ENCODE results near the gene PDE3B.
"Not testable (repeated sequence)": the region's sequence is repeated elsewhere in the genome, so short reads cannot be mapped to it uniquely, and the experiment has no call there.

- not testable (repeated sequence) for TF ChIP-seq CTCF (IDR thresholded peaks at IDR 0.05; ENCODE audit: insufficient read depth, low read length); POLR2AphosphoS5 (IDR thresholded peaks at IDR 0.05; ENCODE audit: low read depth)
These were observed 152.4 kb downstream of the PDE3B start for GRCh38 chr11:14796028-14796427.

Measured in HL-60 (cell line).